Neural cell (in vitro differentiated cells): ENCODE measurements around the gene CD164.

ENCODE experiments used
- CTCF ChIP-seq: fragments of 450-650 bp; IDR thresholded peaks from 2 replicates; pipeline ENCODE4 v1.5.1; 2014; ENCODE audit warnings: antibody characterized with exemption, mild to moderate bottlenecking, moderate library complexity; ENCODE audit not compliant: poor library complexity, severe bottlenecking
- EP300 ChIP-seq: fragments of 450-650 bp; conservative IDR thresholded peaks from 2 replicates; pipeline ENCODE4 v1.6.1; 2014; ENCODE audit warnings: antibody characterized with exemption, mild to moderate bottlenecking, moderate library complexity; ENCODE audit not compliant: poor library complexity, severe bottlenecking
- EZH2 ChIP-seq: fragments of 200-600, 300-800 bp; shearing (Covaris generic), sonication (generic); IDR thresholded peaks from 2 replicates; pipeline ENCODE4 v1.6.1; 2014; ENCODE audit warnings: antibody characterized with exemption, low read length, borderline replicate concordance, mild to moderate bottlenecking; ENCODE audit not compliant: insufficient read depth, poor library complexity, severe bottlenecking
- MXI1 ChIP-seq: fragments of 450-650 bp; conservative IDR thresholded peaks from 2 replicates; pipeline ENCODE4 v1.6.1; 2014; ENCODE audit warnings: antibody characterized with exemption, mild to moderate bottlenecking; ENCODE audit not compliant: poor library complexity, severe bottlenecking
- POLR2AphosphoS5 ChIP-seq: IDR thresholded peaks from 2 replicates; pipeline ENCODE4 v1.6.1; 2012
- RAD21 ChIP-seq: fragments of 450-650 bp; conservative IDR thresholded peaks from 2 replicates; pipeline ENCODE4 v1.6.1; 2014; ENCODE audit warnings: antibody characterized with exemption, mild to moderate bottlenecking, moderate library complexity
- REST ChIP-seq: IDR thresholded peaks from 2 replicates; pipeline ENCODE4 v1.6.1; 2012; ENCODE audit warnings: borderline replicate concordance
- SMC3 ChIP-seq: fragments of 450-650 bp; conservative IDR thresholded peaks from 2 replicates; pipeline ENCODE4 v1.6.1; 2014; ENCODE audit warnings: antibody characterized with exemption, mild to moderate bottlenecking, moderate library complexity; ENCODE audit not compliant: poor library complexity
- TAF1 ChIP-seq: IDR thresholded peaks from 2 replicates; pipeline ENCODE4 v1.6.1; 2012; ENCODE audit warnings: low read depth

GRCh38 chr6:109327491-109327890, 54.8 kb downstream of the CD164 start:
- TF ChIP-seq CTCF (no peak), TAF1 (no peak), POLR2AphosphoS5 (no peak), EP300 (no peak), SMC3 (no peak), REST (no peak), EZH2 (no peak), RAD21 (no peak), MXI1 (no peak)
